H1 (cell line): Measurements from ENCODE around the gene ERAS. TPM values are rescaled to one million over a fixed set of nuclear protein-coding genes. Genes with fewer than 3 reads are reported as not detected.

Experiments
- CBX5 ChIP-seq: fragments of 300-800, 300-1000 bp; sonication (generic); IDR thresholded peaks from 2 replicates; pipeline ENCODE4 v1.7.1; 2016; ENCODE audit warnings: antibody characterized with exemption, low read length, low read depth
- EZH2 ChIP-seq: fragments of 200-600 bp; sonication (generic); IDR thresholded peaks from 2 replicates; pipeline ENCODE4 v1.7.1; 2012; ENCODE audit warnings: low read depth, mild to moderate bottlenecking, moderate library complexity, low read length, inconsistent platforms; ENCODE audit not compliant: severe bottlenecking
- KDM1A ChIP-seq: fragments of 200-600, 300-600 bp; sonication (generic); IDR thresholded peaks from 2 replicates; pipeline ENCODE4 v1.7.1; 2016; ENCODE audit warnings: mild to moderate bottlenecking, low read length, borderline replicate concordance
- SIRT6 ChIP-seq: IDR thresholded peaks from one replicate; pipeline ENCODE4 v1.7.1; 2012; ENCODE audit warnings: low read length, inconsistent platforms
- TCF12 ChIP-seq: IDR thresholded peaks from 2 replicates; pipeline ENCODE4 v1.6.1; 2011; ENCODE audit warnings: low read depth, mild to moderate bottlenecking, low read length
- polyA plus RNA-seq, 7 experiments: library from polyadenylated mRNA; depleted of rRNA in 3 of 7; stranded (reverse) in 5 of 7; unstranded in 2 of 7; fragments of >200 nt in 5 of 7; fragments of 200-250 nt in 2 of 7; gene quantifications; 1 replicate in 5 of 7; 2 replicates in 1 of 7; 4 replicates in 1 of 7; pipeline versions ENCODE4 v1.2.1 to v1.2.3, GENCODE V29; 2011 to 2013; ENCODE audit warnings: missing spikeins in 2 of 7, mixed read lengths in 2 of 7
- total RNA-seq: library from RNA; stranded (reverse); fragmentation: NEBNext Ultra II Directional; extraction: Animal tissue kit (Norgen Biotek cat#: 25700); gene quantifications from 2 replicates; pipeline ENCODE4 v1.2.1, GENCODE V29; 2021

ERAS gene
- total and polyA plus RNA-seq, 2 of the 8 experiments (the other 6 are each of a cell fraction or from before 2014, with no cell fraction given), result 0.70 TPM; not detected in 1

GRCh38 chrX:48781705-48782104, 44.6 kb upstream of the ERAS start (continued):
- no peak for TF ChIP-seq TCF12
- no peak for TF ChIP-seq CBX5
- no peak for TF ChIP-seq KDM1A
- no peak for TF ChIP-seq SIRT6
- no peak for TF ChIP-seq EZH2
